Mesenteric fat pad (tissue), 1 donor: ENCODE data around the gene CMC2. TPM values are rescaled to one million over a fixed set of nuclear protein-coding genes. Genes with fewer than 3 reads are reported as not detected.

Source experiments
- DNase-seq: peaks from one replicate; pipeline ENCODE4 v3.0.0-alpha.2; 2020; ENCODE audit warnings: low spot score
- total RNA-seq: library from RNA; stranded (reverse); fragmentation: NEBNext Ultra II Directional; extraction: Animal tissue kit (Norgen Biotek cat#: 25700); gene quantifications from one replicate; pipeline ENCODE4 v1.2.1, GENCODE V29; 2021
- donor health status: DM: yes; HTN: yes; CAD: no.

The CMC2 gene
- total RNA-seq, 1 donor from 2014 or later, result 39.3 TPM

- no peak for DNase-seq
Measured at GRCh38 chr16:80976946-80977345, 29.7 kb downstream of the CMC2 start.

- DNase-seq, result no peak
Measured at GRCh38 chr16:80974649-80975376, 31.9 kb downstream of the CMC2 start.

- no peak for DNase-seq
Measured at GRCh38 chr16:80973991-80974390, 32.7 kb downstream of the CMC2 start.

- DNase-seq, result no peak
Measured at GRCh38 chr16:80972611-80973010, 34.1 kb downstream of the CMC2 start.

- no peak for DNase-seq
Measured at GRCh38 chr16:80971819-80972218, 34.9 kb downstream of the CMC2 start.

- DNase-seq, result no peak
Measured at GRCh38 chr16:80969114-80969484, 37.6 kb downstream of the CMC2 start.

GRCh38 chr16:80968386-80969113 is 38.1 kb downstream of the CMC2 start:
- no peak for DNase-seq

- no peak for DNase-seq
Measured at GRCh38 chr16:80966617-80967016, 40.1 kb downstream of the CMC2 start.

GRCh38 chr16:80964351-80964750 is 42.3 kb downstream of the CMC2 start:
- DNase-seq, result no peak

- DNase-seq, result no peak
Measured at GRCh38 chr16:80962879-80963278, 43.8 kb downstream of the CMC2 start.

- DNase-seq, result no peak
Measured at GRCh38 chr16:80958284-80958683, 48.4 kb downstream of the CMC2 start.

GRCh38 chr16:80954985-80955384 is 51.7 kb downstream of the CMC2 start:
- DNase-seq, result no peak

- DNase-seq, result no peak
Measured at GRCh38 chr16:80948886-80949493, 57.7 kb downstream of the CMC2 start.

GRCh38 chr16:80947708-80948625 is 58.7 kb downstream of the CMC2 start:
- DNase-seq, result no peak

GRCh38 chr16:80947239-80947638 is 59.4 kb downstream of the CMC2 start:
- DNase-seq, result no peak

- no peak for DNase-seq
Measured at GRCh38 chr16:80946481-80946880, 60.2 kb downstream of the CMC2 start.

- DNase-seq, result no peak
Measured at GRCh38 chr16:80940069-80940856, 66.4 kb downstream of the CMC2 start.

- DNase-seq, result no peak
Measured at GRCh38 chr16:80938879-80939260, 67.8 kb downstream of the CMC2 start.

GRCh38 chr16:80938004-80938878 is 68.4 kb downstream of the CMC2 start:
- DNase-seq, result no peak

- DNase-seq, result no peak
Measured at GRCh38 chr16:80936410-80936809, 70.3 kb downstream of the CMC2 start.
